A673 (cell line): Measurements from ENCODE around the gene SAMHD1.

Experiments used
- CTCF ChIP-seq: fragments of 300-800, 200-600 bp; sonication (generic); conservative IDR thresholded peaks from 2 replicates; pipeline ENCODE4 v1.5.1; 2017; ENCODE audit warnings: low read depth, mild to moderate bottlenecking, antibody characterized with exemption, low read length, moderate library complexity, mixed read lengths
- EZH2 ChIP-seq: fragments of 200-600 bp; sonication (generic); IDR thresholded peaks from 2 replicates; pipeline ENCODE4 v1.6.1; 2017; ENCODE audit warnings: borderline replicate concordance, low read depth, mild to moderate bottlenecking, mixed read lengths, antibody characterized with exemption, low read length; ENCODE audit not compliant: poor library complexity, severe bottlenecking

GRCh38 chr20:36929691-36930090 lies 21.8 kb downstream of the SAMHD1 start:
- TF ChIP-seq CTCF (no peak), EZH2 (no peak)
